ENCODE data around the gene NFASC.

Gene NFASC

GRCh38 chr1:204841316-204841715 lies 29.3 kb upstream of the NFASC start:
- no peak for TF ChIP-seq CTCF (IDR thresholded peaks at IDR 0.05; ENCODE audit: low read depth, low read length)
- no peak overlapping the region for H3K4me3 ChIP-seq (replicated peaks in 1 of 2; ENCODE audit: low read depth in 2 of 2, low read length in 2 of 2)
- no peak for DNase-seq (ENCODE audit: low read depth in 2 of 2)

GRCh38 chr1:204841798-204842197 lies 28.9 kb upstream of the NFASC start:
- no peak for TF ChIP-seq CTCF (IDR thresholded peaks at IDR 0.05; ENCODE audit: low read depth, low read length)
- no peak for DNase-seq (ENCODE audit: low read depth in 2 of 2)
- H3K4me3 ChIP-seq (replicated peaks in 1 of 2; ENCODE audit: low read depth in 2 of 2, low read length in 2 of 2): no peak overlapping the region

GRCh38 chr1:204842369-204842768 lies 28.3 kb upstream of the NFASC start:
- no peak for DNase-seq (ENCODE audit: low read depth in 2 of 2)
- TF ChIP-seq CTCF (IDR thresholded peaks at IDR 0.05; ENCODE audit: low read depth, low read length): no peak
- H3K4me3 ChIP-seq (replicated peaks in 1 of 2; ENCODE audit: low read depth in 2 of 2, low read length in 2 of 2): no peak overlapping the region

GRCh38 chr1:204842892-204843291 lies 27.8 kb upstream of the NFASC start:
- no peak for DNase-seq (ENCODE audit: low read depth in 2 of 2)
- TF ChIP-seq CTCF (IDR thresholded peaks at IDR 0.05; ENCODE audit: low read depth, low read length): no peak
- H3K4me3 ChIP-seq (replicated peaks in 1 of 2; ENCODE audit: low read depth in 2 of 2, low read length in 2 of 2): no peak overlapping the region

GRCh38 chr1:204846546-204846945 lies 24.1 kb upstream of the NFASC start:
- H3K4me3 ChIP-seq (replicated peaks in 1 of 2; ENCODE audit: low read depth in 2 of 2, low read length in 2 of 2): no peak overlapping the region
- no peak for TF ChIP-seq CTCF (IDR thresholded peaks at IDR 0.05; ENCODE audit: low read depth, low read length)
- no peak for DNase-seq (ENCODE audit: low read depth in 2 of 2)

GRCh38 chr1:204848579-204848978 lies 22.1 kb upstream of the NFASC start:
- TF ChIP-seq CTCF (IDR thresholded peaks at IDR 0.05; ENCODE audit: low read depth, low read length): no peak
- no peak for DNase-seq (ENCODE audit: low read depth in 2 of 2)
- H3K4me3 ChIP-seq (replicated peaks in 1 of 2; ENCODE audit: low read depth in 2 of 2, low read length in 2 of 2): no peak overlapping the region

- no peak overlapping the region for H3K4me3 ChIP-seq (replicated peaks in 1 of 2; ENCODE audit: low read depth in 2 of 2, low read length in 2 of 2)
- no peak for TF ChIP-seq CTCF (IDR thresholded peaks at IDR 0.05; ENCODE audit: low read depth, low read length)
- no peak for DNase-seq (ENCODE audit: low read depth in 2 of 2)
These were observed 17.8 kb upstream of the NFASC start for GRCh38 chr1:204852854-204853253.
